ENCODE data around the gene HTN1.
"Not testable (repeated sequence)": the region's sequence is repeated elsewhere in the genome, so short reads cannot be mapped to it uniquely, and the experiment has no call there.

The HTN1 gene

GRCh38 chr4:70050138-70050537, at the start of gene HTN1:
Gene HTN1 (plus strand): TSS chr4:70050438. CDS start chr4:70053077, 2,639 bp downstream.
- H3K27ac ChIP-seq; H3K27me3 ChIP-seq (ENCODE audit: insufficient read depth, low read depth, severe bottlenecking); H3K36me3 ChIP-seq; H3K4me3 ChIP-seq (ENCODE audit: low read depth, low read length); H3K9me3 ChIP-seq (ENCODE audit: severe bottlenecking); DNase-seq: not testable (repeated sequence)

GRCh38 chr4:70000711-70001110, 49.5 kb upstream of the HTN1 start:
- H3K4me3 ChIP-seq (ENCODE audit: low read depth, low read length) = no peak overlapping the region
- DNase-seq = no peak
- H3K27ac ChIP-seq = no peak overlapping the region
- no peak for TF ChIP-seq CTCF (IDR thresholded peaks at IDR 0.05; ENCODE audit: low read depth, low read length)
- H3K9me3 ChIP-seq (ENCODE audit: severe bottlenecking) = no peaks in the 10 kb centered on the region
- H3K27me3 ChIP-seq (ENCODE audit: insufficient read depth, low read depth, severe bottlenecking) = no peaks in the 10 kb centered on the region
- no peaks in the 10 kb centered on the region for H3K36me3 ChIP-seq

- H3K36me3 ChIP-seq = no peaks in the 10 kb centered on the region
- no peak for TF ChIP-seq CTCF (IDR thresholded peaks at IDR 0.05; ENCODE audit: low read depth, low read length)
Observed at GRCh38 chr4:70002507-70002906, 47.7 kb upstream of the HTN1 start.

GRCh38 chr4:70008771-70009170, 41.5 kb upstream of the HTN1 start:
- Histone ChIP-seq H3K4me3 (ENCODE audit: low read depth, low read length) (no peak overlapping the region), H3K36me3 (no peaks in the 10 kb centered on the region), H3K27me3 (ENCODE audit: insufficient read depth, low read depth, severe bottlenecking) (no peaks in the 10 kb centered on the region), H3K27ac (no peak overlapping the region), H3K9me3 (ENCODE audit: severe bottlenecking) (no peaks in the 10 kb centered on the region)
- no peak for DNase-seq
- TF ChIP-seq CTCF (IDR thresholded peaks at IDR 0.05; ENCODE audit: low read depth, low read length) = no peak

More at GRCh38 chr4:70002507-70002906, 47.7 kb upstream of the HTN1 start:
- Histone ChIP-seq H3K9me3 (ENCODE audit: severe bottlenecking) (no peaks in the 10 kb centered on the region), H3K27me3 (ENCODE audit: insufficient read depth, low read depth, severe bottlenecking) (no peaks in the 10 kb centered on the region), H3K27ac (no peak overlapping the region), H3K4me3 (ENCODE audit: low read depth, low read length) (no peak overlapping the region)
- no peak for DNase-seq

- not testable (repeated sequence) for H3K36me3 ChIP-seq; H3K27me3 ChIP-seq (ENCODE audit: insufficient read depth, low read depth, severe bottlenecking); H3K9me3 ChIP-seq (ENCODE audit: severe bottlenecking); H3K27ac ChIP-seq; H3K4me3 ChIP-seq (ENCODE audit: low read depth, low read length); DNase-seq
Observed at GRCh38 chr4:70019006-70019405, 31.2 kb upstream of the HTN1 start.

- Histone ChIP-seq H3K4me3 (ENCODE audit: low read depth, low read length) (no peak overlapping the region), H3K27ac (no peak overlapping the region), H3K27me3 (ENCODE audit: insufficient read depth, low read depth, severe bottlenecking) (no peaks in the 10 kb centered on the region), H3K36me3 (no peaks in the 10 kb centered on the region), H3K9me3 (ENCODE audit: severe bottlenecking) (no peaks in the 10 kb centered on the region)
- no peak for TF ChIP-seq CTCF (IDR thresholded peaks at IDR 0.05; ENCODE audit: low read depth, low read length)
- no peak for DNase-seq
Observed at GRCh38 chr4:70023218-70023617, 27.0 kb upstream of the HTN1 start.

- H3K4me3 ChIP-seq (ENCODE audit: low read depth, low read length) = no peak overlapping the region
- no peak for DNase-seq
- TF ChIP-seq CTCF (IDR thresholded peaks at IDR 0.05; ENCODE audit: low read depth, low read length) = no peak
- H3K27me3 ChIP-seq (ENCODE audit: insufficient read depth, low read depth, severe bottlenecking) = no peaks in the 10 kb centered on the region
- no peaks in the 10 kb centered on the region for H3K9me3 ChIP-seq (ENCODE audit: severe bottlenecking)
- H3K36me3 ChIP-seq = no peaks in the 10 kb centered on the region
- H3K27ac ChIP-seq = no peak overlapping the region
Observed at GRCh38 chr4:70027011-70027410, 23.2 kb upstream of the HTN1 start.

GRCh38 chr4:70028159-70028558, 22.1 kb upstream of the HTN1 start, which contains the start of gene HTN3:
Gene HTN3 (plus strand): TSS chr4:70028459. CDS start chr4:70030741, 2,282 bp downstream.
- H3K4me3 ChIP-seq (ENCODE audit: low read depth, low read length); H3K9me3 ChIP-seq (ENCODE audit: severe bottlenecking); H3K27ac ChIP-seq; H3K36me3 ChIP-seq; DNase-seq; H3K27me3 ChIP-seq (ENCODE audit: insufficient read depth, low read depth, severe bottlenecking): not testable (repeated sequence)

GRCh38 chr4:70037559-70037958, 12.7 kb upstream of the HTN1 start:
- not testable (repeated sequence) for H3K27me3 ChIP-seq (ENCODE audit: insufficient read depth, low read depth, severe bottlenecking); DNase-seq; H3K36me3 ChIP-seq; H3K27ac ChIP-seq; H3K9me3 ChIP-seq (ENCODE audit: severe bottlenecking); H3K4me3 ChIP-seq (ENCODE audit: low read depth, low read length)

GRCh38 chr4:70039928-70040327, 10.3 kb upstream of the HTN1 start:
- not testable (repeated sequence) for DNase-seq; H3K36me3 ChIP-seq; H3K9me3 ChIP-seq (ENCODE audit: severe bottlenecking); H3K27ac ChIP-seq; H3K27me3 ChIP-seq (ENCODE audit: insufficient read depth, low read depth, severe bottlenecking); H3K4me3 ChIP-seq (ENCODE audit: low read depth, low read length)
